K562 (cell line): ENCODE data around the gene MESP1. TPM values are rescaled to one million over a fixed set of nuclear protein-coding genes. Genes with fewer than 3 reads are reported as not detected.
A peak's percentile ranks its signal among the peaks of the same experiment; 100 is the strongest.

Experiments used
- ATAC-seq: fragments of 200-7000 bp; cut with Tn5 transposase; 3 replicates; pipeline ENCODE4 v1.9.1; 2020; ENCODE audit warnings: moderate library complexity
- BruUV-seq: library from RNA; stranded (reverse); fragments of 400-500 nt; replicated peaks from 2 replicates; lab custom pipeline; 2021; lab: Mats Ljungman, UMichigan
- CTCF ChIA-PET: fragments of 300-600 bp; formaldehyde crosslinking; extraction: SDS; loops from one replicate; lab custom pipeline; 2021; ENCODE audit warnings: low intra/inter-chr PET ratio; lab: Yijun Ruan, JAX
- POLR2A ChIA-PET: fragments of 300-600, 350-650 bp; sonication (Branson Sonifier 250); formaldehyde crosslinking; extraction: SDS; loops from one replicate; lab custom pipeline; 2021; ENCODE audit warnings: antibody characterized with exemption, inconsistent platforms; lab: Yijun Ruan, JAX
- DNase-seq, 4 experiments: peaks; one replicate each; pipeline versions ENCODE4 v3.0.0 to v3.0.0-alpha.2; 2011 to 2018; ENCODE audit warnings: low spot score in 3 of 4, mixed read lengths in 3 of 4; ENCODE audit errors: extremely low read depth in 1 of 4
- FAIRE-seq: peaks from 2 replicates; lab custom pipeline; 2011; peaks lifted over from hg19 to GRCh38; lab: Jason Lieb, UNC
- H2AFZ ChIP-seq: 2 replicates; pipeline ENCODE4 v1.6.0; 2011; ENCODE audit warnings: low read depth, low read length, control low read depth, inconsistent platforms
- H3K27ac ChIP-seq: fragments of 200-600 bp; 3 replicates; pipeline ENCODE4 v1.8.0; 2011; ENCODE audit warnings: low read depth, mild to moderate bottlenecking, control low read depth, inconsistent platforms, low read length, moderate library complexity, mixed read lengths; ENCODE audit errors: extremely low read depth
- H3K27me3 ChIP-seq, 2 experiments: fragments of 300-600 bp in 1 of 2; 2 replicates in 1 of 2; 3 replicates in 1 of 2; pipeline versions ENCODE4 v1.6.0 to v1.8.0; 2011; ENCODE audit warnings: inconsistent platforms in 2 of 2, low read length in 2 of 2, mild to moderate bottlenecking in 1 of 2, mixed read lengths in 1 of 2, moderate library complexity in 1 of 2; ENCODE audit not compliant: control insufficient read depth in 2 of 2, insufficient read depth in 2 of 2
- H3K36me3 ChIP-seq: fragments of 300-600 bp; 3 replicates; pipeline ENCODE4 v1.8.0; 2011; ENCODE audit warnings: mild to moderate bottlenecking, low read length, inconsistent platforms; ENCODE audit not compliant: control insufficient read depth, insufficient read depth
- H3K4me1 ChIP-seq, 2 experiments: fragments of 200-600 bp in 1 of 2; replicated peaks in 1 of 2; 2 replicates in 1 of 2; 3 replicates in 1 of 2; pipeline versions ENCODE4 v1.5.1 to v1.8.0; 2011; ENCODE audit warnings: inconsistent platforms in 2 of 2, low read length in 2 of 2, mild to moderate bottlenecking in 1 of 2, mixed read lengths in 1 of 2, moderate library complexity in 1 of 2; ENCODE audit not compliant: control insufficient read depth in 2 of 2, insufficient read depth in 2 of 2
- H3K4me2 ChIP-seq: 2 replicates; pipeline ENCODE4 v1.6.1; 2011; ENCODE audit warnings: low read length, control low read depth, inconsistent platforms, mixed read lengths; ENCODE audit not compliant: insufficient read depth
- H3K4me3 ChIP-seq: fragments of 200-600 bp; sonication (generic), shearing (Covaris generic); 2 replicates; pipeline ENCODE4 v1.5.1; 2016; ENCODE audit warnings: control low read depth, inconsistent platforms
- H3K79me2 ChIP-seq: fragments of 200-600 bp; 3 replicates; pipeline ENCODE4 v1.8.0; 2011; ENCODE audit warnings: low read length, inconsistent platforms; ENCODE audit not compliant: control insufficient read depth, insufficient read depth
- H3K9ac ChIP-seq, 2 experiments: 2 replicates each; pipeline versions ENCODE4 v1.6.0 to v1.6.1; 2011; ENCODE audit warnings: low read depth in 2 of 2, low read length in 2 of 2, control low read depth in 1 of 2, inconsistent platforms in 1 of 2, mild to moderate bottlenecking in 1 of 2, mixed read lengths in 1 of 2; ENCODE audit not compliant: insufficient read depth in 1 of 2
- H3K9me1 ChIP-seq: one replicate; pipeline ENCODE4 v1.6.0; 2011; ENCODE audit warnings: inconsistent platforms, mild to moderate bottlenecking, low read length, moderate library complexity; ENCODE audit not compliant: control insufficient read depth, insufficient read depth
- H3K9me3 ChIP-seq: replicated peaks from 2 replicates; pipeline ENCODE4 v1.5.1; 2011; ENCODE audit warnings: low read depth, low read length, inconsistent platforms; ENCODE audit not compliant: control insufficient read depth, insufficient read depth
- H4K20me1 ChIP-seq: replicated peaks from 2 replicates; pipeline ENCODE4 v1.6.1; 2011; ENCODE audit warnings: low read length, inconsistent platforms, mixed read lengths; ENCODE audit not compliant: control insufficient read depth, insufficient read depth
- CBFA2T3 ChIP-seq: fragments of 450-650 bp; IDR thresholded peaks from 2 replicates; pipeline ENCODE4 v1.6.1; 2017
- CHD1 ChIP-seq: fragments of 200-600 bp; sonication (generic); IDR thresholded peaks from one replicate; pipeline ENCODE4 v1.6.1; 2012; ENCODE audit warnings: mild to moderate bottlenecking, moderate library complexity, low read length, inconsistent platforms
- CLOCK ChIP-seq: fragments of 250-450 bp; sonication (Bioruptor Pico); IDR thresholded peaks from 2 replicates; pipeline ENCODE4 v1.4.0; 2020; ENCODE audit warnings: mild to moderate bottlenecking, moderate library complexity, borderline replicate concordance
- E2F3 ChIP-seq: fragments of 250-450 bp; sonication (Bioruptor Pico); IDR thresholded peaks from 2 replicates; pipeline ENCODE4 v1.4.0; 2020; ENCODE audit warnings: mild to moderate bottlenecking
- GTF2F1 ChIP-seq: IDR thresholded peaks from 2 replicates; pipeline ENCODE4 v1.6.1; 2011; ENCODE audit warnings: low read depth, low read length, improper control_type of control experiment
- HCFC1 ChIP-seq: IDR thresholded peaks from 2 replicates; pipeline ENCODE4 v1.6.1; 2012; ENCODE audit warnings: low read depth, low read length, improper control_type of control experiment
- HMBOX1 ChIP-seq: sonication (generic); IDR thresholded peaks from 2 replicates; pipeline ENCODE4 v1.6.1; 2016
- ILK ChIP-seq: fragments of 450-650 bp; IDR thresholded peaks from 2 replicates; pipeline ENCODE4 v1.6.1; 2016; ENCODE audit warnings: missing genetic modification characterization, low read depth, mild to moderate bottlenecking, missing compliant biosample characterization, moderate library complexity, borderline replicate concordance
- KAT7 ChIP-seq: sonication (generic); formaldehyde crosslinking; IDR thresholded peaks from 2 replicates; pipeline ENCODE4 v1.8.0; 2022; ENCODE audit warnings: missing genetic modification reagents, mild to moderate bottlenecking, borderline replicate concordance
- MAX ChIP-seq: sonication (generic); formaldehyde crosslinking; IDR thresholded peaks from 2 replicates; pipeline ENCODE4 v1.9.0; 2022; ENCODE audit warnings: mild to moderate bottlenecking, missing genetic modification reagents
- MITF ChIP-seq: IDR thresholded peaks from 2 replicates; pipeline ENCODE4 v1.6.1; 2014; ENCODE audit warnings: antibody characterized with exemption
- MTA2 ChIP-seq: fragments of 450-650 bp; IDR thresholded peaks from 2 replicates; pipeline ENCODE4 v1.6.1; 2016; ENCODE audit warnings: low read depth
- POLR3G ChIP-seq: IDR thresholded peaks from 2 replicates; pipeline ENCODE4 v1.6.1; 2011; ENCODE audit not compliant: insufficient read length, insufficient replicate concordance; ENCODE audit errors: extremely low read depth
- RB1 ChIP-seq: fragments of 450-650 bp; IDR thresholded peaks from 2 replicates; pipeline ENCODE4 v1.6.1; 2017; ENCODE audit warnings: low read depth, mild to moderate bottlenecking
- RBM39 ChIP-seq: fragments of 200-400 bp; formaldehyde crosslinking; optimal IDR thresholded peaks from 2 replicates; pipeline ENCODE3; 2018; ENCODE audit warnings: low read depth, low read length
- USF1 ChIP-seq: sonication (generic); formaldehyde crosslinking; IDR thresholded peaks from 2 replicates; pipeline ENCODE4 v1.9.0; 2022; ENCODE audit warnings: mild to moderate bottlenecking, missing genetic modification reagents
- ZSCAN29 ChIP-seq: fragments of 450-650 bp; IDR thresholded peaks from 2 replicates; pipeline ENCODE4 v1.6.1; 2017
- WGBS: fragments of 100-300 bp; shearing (Covaris generic); methylation state at CpG from one replicate; pipeline ENCODE4 v1.1.6; 2016; ENCODE audit warnings: low coverage, mixed read lengths; ENCODE audit not compliant: insufficient coverage; ENCODE audit errors: missing lambda C conversion rate; 5-methylcytosine and 5-hydroxymethylcytosine counted together
- in situ Hi-C: fragments of 300-500 bp; cut with MboI; formaldehyde crosslinking; loops from 4 replicates; pipeline ENCODE4 v1.15.0; 2018; ENCODE audit warnings: inconsistent platforms, mixed read lengths
- intact Hi-C: fragments of 100-400 bp; cut with micrococcal nuclease; formaldehyde crosslinking; loops from 2 replicates; pipeline ENCODE4 v1.14.2; 2022
- polyA plus RNA-seq, 8 experiments: library from polyadenylated mRNA; depleted of rRNA in 4 of 8; stranded (reverse) in 5 of 8; unstranded in 3 of 8; fragments of >200 nt; fragmentation: Nextera tagmentation in 2 of 8; fragmentation: Illumina TruSeq in 1 of 8; extraction: Ambion mirVana in 2 of 8; extraction: Trizol in 1 of 8; gene quantifications; 2 replicates each; pipeline versions ENCODE4 v1.2.1 to v1.2.3, GENCODE V29; 2011 to 2014; ENCODE audit warnings: inconsistent platforms in 1 of 8, missing spikeins in 1 of 8
- total RNA-seq, 7 experiments: library from RNA; depleted of rRNA in 6 of 7; stranded (reverse); fragments of >200 nt in 6 of 7; fragmentation: Illumina TruSeq in 2 of 7; extraction: Trizol in 2 of 7; gene quantifications; 2 replicates each; pipeline versions ENCODE4 v1.2.1 to v1.2.3, GENCODE V29; 2011 to 2021; ENCODE audit warnings: low replicate concordance in 1 of 7

Gene MESP1
- total and polyA plus RNA-seq, 9 of the 15 experiments (the other 6 are each of a cell fraction or from before 2014, with no cell fraction given), result 0.14 to 1.1 (median 0.36) TPM; not detected in 4

- CTCF ChIA-PET, result no interaction called here
- intact Hi-C loops, result no loop called here
- TF ChIP-seq KAT7 (CRISPR knock-in tag) (no peak), E2F3 (CRISPR knock-in tag) (no peak), RB1 (no peak), GTF2F1 (no peak), MTA2 (no peak), RBM39 (no peak), MAX (CRISPR knock-in tag) (no peak), MITF (no peak), ZSCAN29 (no peak), HCFC1 (no peak), USF1 (CRISPR knock-in tag) (no peak), POLR3G (no peak), CHD1 (no peak), CLOCK (no peak), CBFA2T3 (no peak), HMBOX1 (no peak), ILK (tag) (no peak)
Observed at GRCh38 chr15:89754361-89755154, 3.5 kb upstream of the MESP1 start.

More at GRCh38 chr15:89754361-89755154, 3.5 kb upstream of the MESP1 start:
- 23% methylated on average over 6 of the region's 8 CpGs for WGBS
- FAIRE-seq, result no peak
- no peaks in the 10 kb centered on the region; the same call in 1 of the 2 replicates for H4K20me1 ChIP-seq
- no peaks in the 10 kb centered on the region for H3K9me1 ChIP-seq
- no peak overlapping the region for H3K4me3 ChIP-seq
- no peak overlapping the region for H3K4me2 ChIP-seq
- H3K9ac ChIP-seq, result no peak overlapping the region
- H3K4me1 ChIP-seq, result peaks cover 0 to 27% of the 10 kb centered on the region in 2 experiments; a peak in 3 of 5 replicates
- H3K27ac ChIP-seq, result no peak overlapping the region
- POLR2A ChIA-PET, result interaction anchor here (0.7 to 1.7 kb wide), 2 partner anchors 120 to 208 kb away, joined by 3 to 5 read pairs; no protein-coding TSS in a partner anchor
- no peaks in the 10 kb centered on the region for H3K79me2 ChIP-seq
- no peaks in the 10 kb centered on the region; a peak in 1 of 5 replicates for H3K27me3 ChIP-seq
- no peaks in the 10 kb centered on the region for H3K36me3 ChIP-seq
- H3K9me3 ChIP-seq, result no peaks in the 10 kb centered on the region
- ATAC-seq, result no peak
- in situ Hi-C loops, result loop anchor here (5.0 to 10.0 kb wide), 2 partner anchors 123 to 340 kb away; no protein-coding TSS in a partner anchor
- H2AFZ ChIP-seq, result 0 out of 2 replicates have a peak overlapping the region, but pooled peaks have one; percentile 32
- no peak for DNase-seq
- no TSS peak for BruUV-seq
